Glutamatergic neuron (in vitro differentiated cells): ENCODE data around the gene ZNF91. TPM values are rescaled to one million over a fixed set of nuclear protein-coding genes. Genes with fewer than 3 reads are reported as not detected.
"Not testable (repeated sequence)": the region's sequence is repeated elsewhere in the genome, so short reads cannot be mapped to it uniquely, and the experiment has no call there.

Experiments
- DNase-seq: peaks from one replicate; pipeline ENCODE4 v3.0.0; 2022
- H3K27ac Mint-ChIP-seq: one replicate; pipeline ENCODE4 v1.8.0; 2020; ENCODE audit warnings: mild to moderate bottlenecking, mixed read lengths, inconsistent platforms; ENCODE audit not compliant: unreplicated experiment
- H3K27me3 Mint-ChIP-seq: one replicate; pipeline ENCODE4 v1.8.0; 2020; ENCODE audit warnings: mild to moderate bottlenecking, moderate library complexity, mixed read lengths, inconsistent platforms; ENCODE audit not compliant: unreplicated experiment
- H3K36me3 Mint-ChIP-seq: one replicate; pipeline ENCODE4 v1.8.0; 2020; ENCODE audit warnings: mild to moderate bottlenecking, mixed read lengths, inconsistent platforms; ENCODE audit not compliant: unreplicated experiment
- H3K4me1 Mint-ChIP-seq: one replicate; pipeline ENCODE4 v1.8.0; 2020; ENCODE audit warnings: mild to moderate bottlenecking, low read depth, mixed read lengths, inconsistent platforms; ENCODE audit not compliant: unreplicated experiment
- H3K4me3 Mint-ChIP-seq: one replicate; pipeline ENCODE4 v1.8.0; 2020; ENCODE audit warnings: mild to moderate bottlenecking, mixed read lengths, inconsistent platforms; ENCODE audit not compliant: unreplicated experiment
- H3K9me3 Mint-ChIP-seq: one replicate; pipeline ENCODE4 v1.8.0; 2020; ENCODE audit warnings: mild to moderate bottlenecking, moderate library complexity, mixed read lengths, inconsistent platforms; ENCODE audit not compliant: unreplicated experiment
- total RNA-seq: library from RNA; stranded (reverse); fragmentation: NEBNext Ultra II Directional; extraction: Animal tissue kit (Norgen Biotek cat#: 25700); gene quantifications from one replicate; pipeline ENCODE4 v1.2.1, GENCODE V29; 2021; ENCODE audit not compliant: unreplicated experiment
- TF ChIP-seq, protein P1 (sequence below): fragments of 200-600 bp; sonication (generic); IDR thresholded peaks from one replicate; pipeline ENCODE4 v1.5.0; 2021; ENCODE audit not compliant: partially characterized antibody, unreplicated experiment

Gene ZNF91
- total RNA-seq, 1 donor from 2014 or later = 160 TPM

GRCh38 chr19:23436944-23437343 is 41.7 kb upstream of the ZNF91 start:
- Mint-ChIP-seq H3K4me1 (no peaks in the 10 kb centered on the region), H3K9me3 (peaks cover 23% of the 10 kb centered on the region), H3K27me3 (peaks cover 3% of the 10 kb centered on the region), H3K4me3 (no peak overlapping the region), H3K36me3 (peaks cover 60% of the 10 kb centered on the region), H3K27ac (no peak overlapping the region)
- TF ChIP-seq, protein P1, sequence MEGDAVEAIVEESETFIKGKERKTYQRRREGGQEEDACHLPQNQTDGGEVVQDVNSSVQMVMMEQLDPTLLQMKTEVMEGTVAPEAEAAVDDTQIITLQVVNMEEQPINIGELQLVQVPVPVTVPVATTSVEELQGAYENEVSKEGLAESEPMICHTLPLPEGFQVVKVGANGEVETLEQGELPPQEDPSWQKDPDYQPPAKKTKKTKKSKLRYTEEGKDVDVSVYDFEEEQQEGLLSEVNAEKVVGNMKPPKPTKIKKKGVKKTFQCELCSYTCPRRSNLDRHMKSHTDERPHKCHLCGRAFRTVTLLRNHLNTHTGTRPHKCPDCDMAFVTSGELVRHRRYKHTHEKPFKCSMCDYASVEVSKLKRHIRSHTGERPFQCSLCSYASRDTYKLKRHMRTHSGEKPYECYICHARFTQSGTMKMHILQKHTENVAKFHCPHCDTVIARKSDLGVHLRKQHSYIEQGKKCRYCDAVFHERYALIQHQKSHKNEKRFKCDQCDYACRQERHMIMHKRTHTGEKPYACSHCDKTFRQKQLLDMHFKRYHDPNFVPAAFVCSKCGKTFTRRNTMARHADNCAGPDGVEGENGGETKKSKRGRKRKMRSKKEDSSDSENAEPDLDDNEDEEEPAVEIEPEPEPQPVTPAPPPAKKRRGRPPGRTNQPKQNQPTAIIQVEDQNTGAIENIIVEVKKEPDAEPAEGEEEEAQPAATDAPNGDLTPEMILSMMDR = no peak
- no peak for DNase-seq

DNA sequence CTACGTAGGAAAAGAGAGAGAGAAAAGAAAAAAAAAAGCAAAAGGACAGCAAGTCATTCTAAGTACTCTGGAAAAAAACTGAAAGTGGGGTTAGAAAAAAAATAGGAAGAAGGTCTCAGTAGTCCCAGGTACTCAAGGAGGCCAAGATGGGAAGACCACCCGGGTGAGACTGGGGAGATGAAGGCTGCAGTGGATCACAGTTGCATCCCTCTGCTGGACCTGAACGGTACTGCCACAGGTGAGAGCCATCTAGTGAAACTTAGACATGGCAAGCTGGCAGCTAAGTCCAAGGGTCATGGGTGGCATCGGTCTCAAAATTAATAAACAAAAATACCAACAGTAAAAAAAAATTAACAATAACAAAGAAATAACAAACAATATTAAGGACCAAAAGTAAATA is 41.0 kb upstream of the ZNF91 start:
- Mint-ChIP-seq H3K27ac (no peak overlapping the region), H3K9me3 (peaks cover 21% of the 10 kb centered on the region), H3K27me3 (peaks cover 3% of the 10 kb centered on the region), H3K4me1 (no peaks in the 10 kb centered on the region), H3K36me3 (peaks cover 60% of the 10 kb centered on the region), H3K4me3 (no peak overlapping the region)
- TF ChIP-seq, protein P1 = no peak
- DNase-seq = no peak

- Mint-ChIP-seq H3K4me1 (peaks cover 10% of the 10 kb centered on the region), H3K27ac (peak overlapping the region; percentile 90), H3K9me3 (peaks cover 15% of the 10 kb centered on the region), H3K27me3 (peaks cover 13% of the 10 kb centered on the region), H3K4me3 (no peak overlapping the region), H3K36me3 (peaks cover 4% of the 10 kb centered on the region)
- peak; percentile 31 for DNase-seq
- TF ChIP-seq, protein P1 = no peak
These were observed 25.6 kb upstream of the ZNF91 start for GRCh38 chr19:23420824-23421223.

- peaks cover 13% of the 10 kb centered on the region for H3K27me3 Mint-ChIP-seq
- DNase-seq, H3K36me3 Mint-ChIP-seq, H3K4me3 Mint-ChIP-seq, H3K27ac Mint-ChIP-seq: not testable (repeated sequence)
- H3K9me3 Mint-ChIP-seq = peaks cover 22% of the 10 kb centered on the region
- peaks cover 10% of the 10 kb centered on the region for H3K4me1 Mint-ChIP-seq
These were observed 24.0 kb upstream of the ZNF91 start for GRCh38 chr19:23419261-23419660.

- peak overlapping the region; percentile 91 for H3K27ac Mint-ChIP-seq
- H3K27me3 Mint-ChIP-seq = peaks cover 10% of the 10 kb centered on the region
- TF ChIP-seq, protein P1 = no peak
- peaks cover 24% of the 10 kb centered on the region for H3K9me3 Mint-ChIP-seq
- H3K36me3 Mint-ChIP-seq = no peaks in the 10 kb centered on the region
- peaks cover 7% of the 10 kb centered on the region for H3K4me1 Mint-ChIP-seq
- H3K4me3 Mint-ChIP-seq = peak overlapping the region; percentile 95
- DNase-seq = peak; percentile 84
These were observed 20.4 kb upstream of the ZNF91 start for GRCh38 chr19:23415561-23416191.
